ENCODE results near the gene RIPPLY2. TPM values are rescaled to one million over a fixed set of nuclear protein-coding genes. Genes with fewer than 3 reads are reported as not detected.

Gene RIPPLY2
- total RNA-seq, 1 donor from 2014 or later, result not detected

DNA sequence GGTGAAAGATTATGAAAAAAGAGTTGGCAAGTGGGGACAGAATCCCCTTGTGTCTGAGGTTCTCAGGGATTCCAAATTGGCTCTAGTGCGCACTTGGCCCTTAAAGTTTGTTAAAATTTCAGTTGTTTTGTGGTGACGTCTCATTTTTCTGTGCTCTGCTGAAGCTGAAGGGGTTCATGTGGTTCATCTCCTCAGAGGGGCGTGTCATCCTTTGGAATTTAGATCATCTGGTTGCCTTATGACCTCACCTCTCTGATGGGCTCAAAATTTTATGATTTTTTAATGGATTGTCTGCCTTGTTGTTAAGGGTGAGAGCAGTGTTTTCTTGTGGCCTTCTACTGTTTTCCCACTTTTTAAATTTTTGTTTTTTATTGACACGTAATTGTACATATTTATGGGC, 26.6 kb downstream of the RIPPLY2 start:
- no peak for DNase-seq (ENCODE audit: low spot score in 2 of 2, unreplicated experiment in 2 of 2)
- Mint-ChIP-seq H3K9me3 (no peaks in the 10 kb centered on the region), H3K4me3 (no peak overlapping the region), H3K36me3 (no peaks in the 10 kb centered on the region), H3K27me3 (ENCODE audit: low read depth) (no peaks in the 10 kb centered on the region), H3K4me1 (peaks cover 9% of the 10 kb centered on the region), H3K27ac (no peak overlapping the region)
- TF ChIP-seq CTCF (IDR thresholded peaks at IDR 0.05; ENCODE audit: unreplicated experiment), result no peak

- Mint-ChIP-seq H3K4me3 (no peak overlapping the region), H3K36me3 (no peaks in the 10 kb centered on the region), H3K4me1 (peaks cover 9% of the 10 kb centered on the region), H3K27me3 (ENCODE audit: low read depth) (no peaks in the 10 kb centered on the region), H3K9me3 (no peaks in the 10 kb centered on the region), H3K27ac (no peak overlapping the region)
- no peak for DNase-seq (ENCODE audit: low spot score in 2 of 2, unreplicated experiment in 2 of 2)
- no peak for TF ChIP-seq CTCF (IDR thresholded peaks at IDR 0.05; ENCODE audit: unreplicated experiment)
Measured at GRCh38 chr6:83883240-83883639, 30.1 kb downstream of the RIPPLY2 start.

DNA sequence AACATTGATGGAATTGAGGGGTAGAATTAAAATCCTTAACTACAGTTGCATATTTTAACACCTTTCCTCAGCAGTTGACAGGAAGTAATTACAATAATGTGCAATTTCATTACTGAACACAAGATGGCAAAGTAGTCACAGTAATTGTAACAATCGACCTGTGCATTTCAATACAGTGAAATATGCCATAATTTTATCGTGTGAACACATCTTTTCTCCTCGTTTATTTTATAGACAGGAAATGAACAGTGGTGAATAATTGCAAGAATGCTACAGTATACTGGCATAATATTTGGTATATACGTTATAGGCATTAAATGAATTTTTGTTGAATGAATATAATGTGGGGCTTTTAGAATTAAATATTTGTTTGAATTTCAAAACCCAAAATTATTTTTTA, 31.4 kb downstream of the RIPPLY2 start:
- H3K9me3 Mint-ChIP-seq, result peaks cover 8% of the 10 kb centered on the region
- H3K27me3 Mint-ChIP-seq (ENCODE audit: low read depth), result no peaks in the 10 kb centered on the region
- peak; percentile 81 for TF ChIP-seq CTCF (IDR thresholded peaks at IDR 0.05; ENCODE audit: unreplicated experiment)
- DNase-seq (ENCODE audit: low spot score in 2 of 2, unreplicated experiment in 2 of 2), result no peak
- no peak overlapping the region for H3K4me3 Mint-ChIP-seq
- no peak overlapping the region for H3K27ac Mint-ChIP-seq
- no peaks in the 10 kb centered on the region for H3K36me3 Mint-ChIP-seq
- H3K4me1 Mint-ChIP-seq, result peaks cover 9% of the 10 kb centered on the region

DNA sequence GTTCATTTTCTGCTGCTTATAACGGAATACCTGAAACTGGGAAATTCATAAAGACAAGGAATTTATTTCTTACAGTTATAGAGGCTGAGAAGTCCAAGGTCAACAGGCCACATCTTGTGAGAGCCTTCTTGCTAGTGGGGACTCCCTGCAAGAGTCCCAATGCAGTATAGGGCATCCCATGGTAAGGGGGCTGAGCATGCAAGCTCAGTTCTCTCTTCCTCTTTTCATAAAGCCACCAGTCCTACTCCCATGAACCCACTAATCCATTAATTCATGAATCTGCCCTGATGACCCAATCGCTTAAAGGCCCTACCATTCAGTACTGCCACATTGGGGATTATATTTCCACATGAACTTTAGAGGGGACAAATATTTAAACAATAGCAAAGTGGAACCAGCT, 32.8 kb downstream of the RIPPLY2 start:
- Mint-ChIP-seq H3K9me3 (peaks cover 18% of the 10 kb centered on the region), H3K4me1 (peaks cover 9% of the 10 kb centered on the region), H3K27ac (no peak overlapping the region), H3K36me3 (no peaks in the 10 kb centered on the region), H3K4me3 (no peak overlapping the region), H3K27me3 (ENCODE audit: low read depth) (no peaks in the 10 kb centered on the region)
- no peak for TF ChIP-seq CTCF (IDR thresholded peaks at IDR 0.05; ENCODE audit: unreplicated experiment)
- no peak for DNase-seq (ENCODE audit: low spot score in 2 of 2, unreplicated experiment in 2 of 2)

DNA sequence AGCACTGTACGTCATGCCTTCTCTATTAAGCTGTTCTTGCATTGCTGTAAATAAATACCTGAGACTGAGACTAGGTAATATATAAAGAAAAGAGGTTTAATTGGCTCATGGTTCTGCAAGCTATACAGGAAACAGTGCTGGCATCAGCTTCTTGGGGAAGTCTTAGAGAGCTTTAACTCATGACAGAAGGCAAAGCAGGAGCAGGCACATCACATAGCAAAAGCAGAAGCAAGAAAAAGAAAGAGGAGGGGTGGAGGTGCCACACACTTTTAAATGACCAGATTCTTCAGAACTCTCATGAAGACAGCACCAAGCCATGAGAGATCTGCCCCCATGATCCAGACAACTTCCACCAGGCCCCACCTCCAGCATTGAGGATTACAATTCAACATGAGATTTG, 36.5 kb downstream of the RIPPLY2 start:
- no peak for TF ChIP-seq CTCF (IDR thresholded peaks at IDR 0.05; ENCODE audit: unreplicated experiment)
- Mint-ChIP-seq H3K27ac (no peak overlapping the region), H3K4me3 (no peak overlapping the region), H3K4me1 (peaks cover under 1% of the 10 kb centered on the region), H3K9me3 (peaks cover 18% of the 10 kb centered on the region), H3K36me3 (peaks cover 2% of the 10 kb centered on the region), H3K27me3 (ENCODE audit: low read depth) (no peaks in the 10 kb centered on the region)
- DNase-seq (ENCODE audit: low spot score in 2 of 2, unreplicated experiment in 2 of 2), result no peak

DNA sequence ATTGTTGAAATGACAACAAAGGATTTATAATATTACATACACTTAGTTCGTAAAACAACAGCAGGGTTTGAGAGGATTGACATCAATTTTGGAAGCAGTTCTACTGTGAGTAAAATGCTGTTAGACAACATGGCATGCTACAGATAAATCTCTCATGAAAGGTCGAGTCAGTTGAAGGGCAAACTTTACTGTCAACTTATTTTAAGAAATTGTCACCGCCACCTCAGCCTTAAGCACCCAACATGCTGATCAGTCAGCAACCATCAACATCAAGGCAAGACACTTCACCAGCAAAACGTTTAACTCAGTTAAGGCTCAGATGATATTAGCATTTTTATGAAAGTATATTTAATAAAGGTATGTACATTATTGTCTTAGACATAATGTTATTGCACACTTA, 37.4 kb downstream of the RIPPLY2 start:
- Mint-ChIP-seq H3K27ac (no peak overlapping the region), H3K4me1 (no peaks in the 10 kb centered on the region), H3K4me3 (no peak overlapping the region), H3K36me3 (peaks cover 2% of the 10 kb centered on the region), H3K27me3 (ENCODE audit: low read depth) (no peaks in the 10 kb centered on the region), H3K9me3 (peaks cover 18% of the 10 kb centered on the region)
- TF ChIP-seq CTCF (IDR thresholded peaks at IDR 0.05; ENCODE audit: unreplicated experiment), result no peak
- no peak for DNase-seq (ENCODE audit: low spot score in 2 of 2, unreplicated experiment in 2 of 2)

Measured in mesothelial cell of epicardium (in vitro differentiated cells).